ENCODE data around the gene PRKG1. TPM values are rescaled to one million over a fixed set of nuclear protein-coding genes. Genes with fewer than 3 reads are reported as not detected.

Gene PRKG1
- total and polyA plus RNA-seq, 2 donors (not counting 1 experiment from before 2014, with no cell fraction given): not detected

- Mint-ChIP-seq H3K27ac (no peak overlapping the region), H3K4me1 (no peaks in the 10 kb centered on the region), H3K9me3 (ENCODE audit: insufficient read depth) (no peaks in the 10 kb centered on the region), H3K4me3 (no peak overlapping the region), H3K27me3 (no peaks in the 10 kb centered on the region)
- Histone ChIP-seq H3K4me3 (ENCODE audit: control extremely low read depth in 1 of 5, extremely low read depth in 1 of 5, insufficient read depth in 1 of 5, low read depth in 2 of 5, low read length in 4 of 5) (no peak overlapping the region), H2AFZ (ENCODE audit: insufficient read depth, low read depth, low read length, poor library complexity, severe bottlenecking) (no peak overlapping the region), H3K36me3 (replicated peaks in 1 of 2; ENCODE audit: control extremely low read depth in 1 of 2, control insufficient read depth in 1 of 2, extremely low read depth in 1 of 2, insufficient read depth in 2 of 2, low read length in 1 of 2) (no peaks in the 10 kb centered on the region), H3K27ac (ENCODE audit: low read length in 2 of 2) (no peak overlapping the region), H3K4me1 (ENCODE audit: control insufficient read depth in 2 of 2, insufficient read depth in 2 of 2, low read length in 2 of 2) (no peaks in the 10 kb centered on the region), H3K79me2 (ENCODE audit: control insufficient read depth, insufficient read depth, low read length) (no peaks in the 10 kb centered on the region), H3K9me3 (ENCODE audit: control extremely low read depth in 1 of 3, control insufficient read depth in 2 of 3, insufficient read depth in 1 of 3, low read length in 2 of 3) (no peaks in the 10 kb centered on the region), H3K27me3 (replicated peaks in 1 of 4; ENCODE audit: control extremely low read depth in 1 of 4, control insufficient read depth in 3 of 4, insufficient read depth in 4 of 4, low read length in 3 of 4) (no peaks in the 10 kb centered on the region), H3K9ac (ENCODE audit: low read length) (no peak overlapping the region), H3K4me2 (replicated peaks; ENCODE audit: low read depth, low read length, poor library complexity, severe bottlenecking) (no peak overlapping the region), H4K20me1 (ENCODE audit: control insufficient read depth, insufficient read depth, low read length, poor library complexity, severe bottlenecking) (no peaks in the 10 kb centered on the region)
- TF ChIP-seq EZH2 (IDR thresholded peaks at IDR 0.05; ENCODE audit: borderline replicate concordance, insufficient read depth, low read depth, low read length, poor library complexity, severe bottlenecking): no peak
- ATAC-seq (ENCODE audit: low read depth) (no peak), DNase-seq (no peak)
- intact Hi-C loops (cut with micrococcal nuclease): no loop called here
- WGBS (ENCODE audit: insufficient coverage): no CpG with 5 or more reads among the region's 3 CpGs
- ChIA-PET POLR2A (no interaction called here), CTCF (no interaction called here)
These were observed 84.5 kb downstream of the PRKG1 start for GRCh38 chr10:51158832-51159231.

GRCh38 chr10:51159841-51160240, 85.6 kb downstream of the PRKG1 start:
- no peaks in the 10 kb centered on the region for H3K4me1 ChIP-seq (ENCODE audit: control insufficient read depth in 2 of 2, insufficient read depth in 2 of 2, low read length in 2 of 2)
- ChIA-PET POLR2A (no interaction called here), CTCF (no interaction called here)
- no peak overlapping the region for H3K4me3 ChIP-seq (ENCODE audit: control extremely low read depth in 1 of 5, extremely low read depth in 1 of 5, insufficient read depth in 1 of 5, low read depth in 2 of 5, low read length in 4 of 5)
- no peaks in the 10 kb centered on the region for H3K27me3 ChIP-seq (replicated peaks in 1 of 4; ENCODE audit: control extremely low read depth in 1 of 4, control insufficient read depth in 3 of 4, insufficient read depth in 4 of 4, low read length in 3 of 4)
- H3K4me3 Mint-ChIP-seq: no peak overlapping the region
- H3K27me3 Mint-ChIP-seq: no peaks in the 10 kb centered on the region
- DNase-seq (no peak), ATAC-seq (ENCODE audit: low read depth) (no peak)
- H3K9me3 ChIP-seq (ENCODE audit: control extremely low read depth in 1 of 3, control insufficient read depth in 2 of 3, insufficient read depth in 1 of 3, low read length in 2 of 3): no peaks in the 10 kb centered on the region
- no peaks in the 10 kb centered on the region for H3K4me1 Mint-ChIP-seq
- H3K9ac ChIP-seq (ENCODE audit: low read length): no peak overlapping the region
- TF ChIP-seq EZH2 (IDR thresholded peaks at IDR 0.05; ENCODE audit: borderline replicate concordance, insufficient read depth, low read depth, low read length, poor library complexity, severe bottlenecking): no peak
- TF ChIP-seq CTCF (IDR thresholded peaks at IDR 0.05): no peak
- no peaks in the 10 kb centered on the region for H3K36me3 ChIP-seq (replicated peaks in 1 of 2; ENCODE audit: control extremely low read depth in 1 of 2, control insufficient read depth in 1 of 2, extremely low read depth in 1 of 2, insufficient read depth in 2 of 2, low read length in 1 of 2)
- H3K4me2 ChIP-seq (replicated peaks; ENCODE audit: low read depth, low read length, poor library complexity, severe bottlenecking): no peak overlapping the region
- no peaks in the 10 kb centered on the region for H3K79me2 ChIP-seq (ENCODE audit: control insufficient read depth, insufficient read depth, low read length)
- no peaks in the 10 kb centered on the region for H3K9me3 Mint-ChIP-seq (ENCODE audit: insufficient read depth)
- no peak overlapping the region for H3K27ac ChIP-seq (ENCODE audit: low read length in 2 of 2)
- H3K27ac Mint-ChIP-seq: no peak overlapping the region
- no peaks in the 10 kb centered on the region for H4K20me1 ChIP-seq (ENCODE audit: control insufficient read depth, insufficient read depth, low read length, poor library complexity, severe bottlenecking)
- WGBS (ENCODE audit: insufficient coverage): no CpG with 5 or more reads among the region's 1 CpG
- H2AFZ ChIP-seq (ENCODE audit: insufficient read depth, low read depth, low read length, poor library complexity, severe bottlenecking): no peak overlapping the region
- intact Hi-C loops (cut with micrococcal nuclease): no loop called here

All from B cell (primary cell).